ENCODE data around the gene UBAP2. TPM values are rescaled to one million over a fixed set of nuclear protein-coding genes. Genes with fewer than 3 reads are reported as not detected.

Gene UBAP2
- total and polyA plus RNA-seq, 2 of the 4 experiments (the other 2 are of a cell fraction): 12.9 to 25.5 TPM

DNA sequence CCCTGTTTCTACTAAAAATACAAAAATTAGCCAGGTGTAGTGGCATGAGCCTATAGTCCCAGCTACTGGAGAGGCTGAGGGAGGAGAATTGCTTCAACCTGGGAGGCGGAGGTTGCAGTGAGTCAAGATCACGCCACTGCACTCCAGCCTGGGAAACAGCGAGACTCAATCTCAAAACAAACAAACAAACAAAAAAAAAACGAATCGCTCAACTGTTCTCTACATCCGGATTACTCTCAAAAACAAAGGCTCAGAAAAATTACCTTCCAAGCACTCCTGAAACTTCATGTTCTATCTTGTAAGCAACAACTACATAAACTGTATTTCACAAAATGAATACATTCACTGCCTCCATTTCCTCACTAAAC lies 14.0 kb downstream of the UBAP2 start:
- Histone ChIP-seq H3K79me1 (ENCODE audit: low read depth in 1 of 2, low read length in 2 of 2) (peaks cover 13 to 57% of the 10 kb centered on the region in 2 experiments), H2BK5ac (ENCODE audit: low read depth, low read length, poor library complexity, severe bottlenecking) (no peak overlapping the region), H2BK120ac (ENCODE audit: low read depth, low read length) (no peak overlapping the region), H2AFZ (replicated peaks; ENCODE audit: low read length, poor library complexity) (no peak overlapping the region), H4K8ac (ENCODE audit: low read depth in 2 of 2, low read length in 2 of 2) (no peak overlapping the region), H3K27ac (ENCODE audit: insufficient read depth, low read length) (no peak overlapping the region), H3K18ac (ENCODE audit: low read depth, low read length) (no peak overlapping the region), H3K14ac (replicated peaks; ENCODE audit: low read depth, low read length) (no peak overlapping the region), H4K5ac (ENCODE audit: low read depth, low read length) (no peak overlapping the region), H3K9ac (ENCODE audit: low read depth, low read length) (no peak overlapping the region), H3K56ac (ENCODE audit: extremely low read depth, insufficient read depth, low read length) (no peak overlapping the region), H3K4me2 (ENCODE audit: low read depth, low read length) (no peak overlapping the region), H2AK9ac (replicated peaks; ENCODE audit: low read depth, low read length, poor library complexity) (no peak overlapping the region), H3K4me3 (ENCODE audit: insufficient read depth, low read depth, low read length) (no peak overlapping the region), H4K20me1 (ENCODE audit: insufficient read depth, low read length) (peaks cover 31% of the 10 kb centered on the region), H3K36me3 (ENCODE audit: control insufficient read depth, insufficient read depth, low read length) (no peaks in the 10 kb centered on the region), H3K4me1 (ENCODE audit: control insufficient read depth, insufficient read depth, low read length) (no peaks in the 10 kb centered on the region), H3K9me3 (ENCODE audit: control insufficient read depth, insufficient read depth, low read length) (no peaks in the 10 kb centered on the region), H2AK5ac (ENCODE audit: low read depth, low read length) (no peak overlapping the region), H3K23ac (ENCODE audit: low read depth, low read length) (no peak overlapping the region), H3K4ac (ENCODE audit: low read depth, low read length) (no peak overlapping the region), H3K9me1 (ENCODE audit: insufficient read depth, low read length) (no peaks in the 10 kb centered on the region), H2BK15ac (ENCODE audit: low read depth, low read length) (no peak overlapping the region; the same call in 2 of the 3 replicates), H2BK20ac (ENCODE audit: low read depth, low read length) (no peak overlapping the region), H3K27me3 (ENCODE audit: control insufficient read depth, insufficient read depth, low read length) (no peaks in the 10 kb centered on the region), H4K91ac (ENCODE audit: insufficient read depth, low read depth, low read length) (no peak overlapping the region)
- intact Hi-C loops (cut with micrococcal nuclease): no loop called here
- in situ Hi-C loops (cut with MboI; ENCODE audit: low sequenced_read_pairs): no loop called here
- ChIA-PET CTCF (no interaction called here), POLR2A (ENCODE audit: unreplicated experiment) (no interaction called here)
- TF ChIP-seq MAFK (IDR thresholded peaks at IDR 0.05; ENCODE audit: low read depth, low read length) (no peak), MAZ (IDR thresholded peaks at IDR 0.05; ENCODE audit: borderline replicate concordance, low read depth, low read length) (no peak), RFX5 (IDR thresholded peaks at IDR 0.05; ENCODE audit: low read depth, low read length) (no peak), FOS (IDR thresholded peaks at IDR 0.05; ENCODE audit: low read depth, low read length) (no peak), SMC3 (IDR thresholded peaks at IDR 0.05; ENCODE audit: low read depth, low read length) (no peak), CHD1 (IDR thresholded peaks at IDR 0.05; ENCODE audit: low read depth, low read length) (no peak), MXI1 (IDR thresholded peaks at IDR 0.05; ENCODE audit: borderline replicate concordance, low read depth, low read length) (no peak), POLR2A (IDR thresholded peaks at IDR 0.05; ENCODE audit: low read depth, low read length) (no peak), NFE2L2 (IDR thresholded peaks at IDR 0.05; ENCODE audit: low read depth, low read length) (no peak), RAD21 (IDR thresholded peaks at IDR 0.05; ENCODE audit: low read length) (no peak), CEBPB (IDR thresholded peaks at IDR 0.05; ENCODE audit: low read depth, low read length) (no peak), BHLHE40 (IDR thresholded peaks at IDR 0.05; ENCODE audit: low read depth, low read length) (no peak), RCOR1 (IDR thresholded peaks at IDR 0.05; ENCODE audit: insufficient replicate concordance, low read length) (no peak)
- TF ChIP-seq, protein P1, sequence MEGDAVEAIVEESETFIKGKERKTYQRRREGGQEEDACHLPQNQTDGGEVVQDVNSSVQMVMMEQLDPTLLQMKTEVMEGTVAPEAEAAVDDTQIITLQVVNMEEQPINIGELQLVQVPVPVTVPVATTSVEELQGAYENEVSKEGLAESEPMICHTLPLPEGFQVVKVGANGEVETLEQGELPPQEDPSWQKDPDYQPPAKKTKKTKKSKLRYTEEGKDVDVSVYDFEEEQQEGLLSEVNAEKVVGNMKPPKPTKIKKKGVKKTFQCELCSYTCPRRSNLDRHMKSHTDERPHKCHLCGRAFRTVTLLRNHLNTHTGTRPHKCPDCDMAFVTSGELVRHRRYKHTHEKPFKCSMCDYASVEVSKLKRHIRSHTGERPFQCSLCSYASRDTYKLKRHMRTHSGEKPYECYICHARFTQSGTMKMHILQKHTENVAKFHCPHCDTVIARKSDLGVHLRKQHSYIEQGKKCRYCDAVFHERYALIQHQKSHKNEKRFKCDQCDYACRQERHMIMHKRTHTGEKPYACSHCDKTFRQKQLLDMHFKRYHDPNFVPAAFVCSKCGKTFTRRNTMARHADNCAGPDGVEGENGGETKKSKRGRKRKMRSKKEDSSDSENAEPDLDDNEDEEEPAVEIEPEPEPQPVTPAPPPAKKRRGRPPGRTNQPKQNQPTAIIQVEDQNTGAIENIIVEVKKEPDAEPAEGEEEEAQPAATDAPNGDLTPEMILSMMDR (conservative IDR thresholded peaks at IDR 0.05; ENCODE audit: low read depth, low read length): no peak
- TF ChIP-seq, protein P2, sequence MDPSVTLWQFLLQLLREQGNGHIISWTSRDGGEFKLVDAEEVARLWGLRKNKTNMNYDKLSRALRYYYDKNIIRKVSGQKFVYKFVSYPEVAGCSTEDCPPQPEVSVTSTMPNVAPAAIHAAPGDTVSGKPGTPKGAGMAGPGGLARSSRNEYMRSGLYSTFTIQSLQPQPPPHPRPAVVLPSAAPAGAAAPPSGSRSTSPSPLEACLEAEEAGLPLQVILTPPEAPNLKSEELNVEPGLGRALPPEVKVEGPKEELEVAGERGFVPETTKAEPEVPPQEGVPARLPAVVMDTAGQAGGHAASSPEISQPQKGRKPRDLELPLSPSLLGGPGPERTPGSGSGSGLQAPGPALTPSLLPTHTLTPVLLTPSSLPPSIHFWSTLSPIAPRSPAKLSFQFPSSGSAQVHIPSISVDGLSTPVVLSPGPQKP (IDR thresholded peaks at IDR 0.05; ENCODE audit: borderline replicate concordance, low read depth, low read length): no peak
- TF ChIP-seq, protein P3, sequence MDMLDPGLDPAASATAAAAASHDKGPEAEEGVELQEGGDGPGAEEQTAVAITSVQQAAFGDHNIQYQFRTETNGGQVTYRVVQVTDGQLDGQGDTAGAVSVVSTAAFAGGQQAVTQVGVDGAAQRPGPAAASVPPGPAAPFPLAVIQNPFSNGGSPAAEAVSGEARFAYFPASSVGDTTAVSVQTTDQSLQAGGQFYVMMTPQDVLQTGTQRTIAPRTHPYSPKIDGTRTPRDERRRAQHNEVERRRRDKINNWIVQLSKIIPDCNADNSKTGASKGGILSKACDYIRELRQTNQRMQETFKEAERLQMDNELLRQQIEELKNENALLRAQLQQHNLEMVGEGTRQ (IDR thresholded peaks at IDR 0.05; ENCODE audit: low read depth, low read length): no peak
- dilution Hi-C loops (cut with HindIII; ENCODE audit: low sequenced_read_pairs, unreplicated experiment): no loop called here
- no TSS peak for BruUV-seq (replicated peaks)
- no peak for ATAC-seq (ENCODE audit: low read depth)
- DNase-seq: no peak
- 89% methylated on average over 3 of the region's 6 CpGs; no CpG with 5 or more reads in 1 of the 2 experiments for WGBS, 2 experiments (ENCODE audit: extremely low coverage in 2 of 2, insufficient read length in 1 of 2)
